Measurements from ENCODE around the gene CCDC9.
"Not testable (repeated sequence)": the region's sequence is repeated elsewhere in the genome, so short reads cannot be mapped to it uniquely, and the experiment has no call there.

Gene CCDC9

DNA sequence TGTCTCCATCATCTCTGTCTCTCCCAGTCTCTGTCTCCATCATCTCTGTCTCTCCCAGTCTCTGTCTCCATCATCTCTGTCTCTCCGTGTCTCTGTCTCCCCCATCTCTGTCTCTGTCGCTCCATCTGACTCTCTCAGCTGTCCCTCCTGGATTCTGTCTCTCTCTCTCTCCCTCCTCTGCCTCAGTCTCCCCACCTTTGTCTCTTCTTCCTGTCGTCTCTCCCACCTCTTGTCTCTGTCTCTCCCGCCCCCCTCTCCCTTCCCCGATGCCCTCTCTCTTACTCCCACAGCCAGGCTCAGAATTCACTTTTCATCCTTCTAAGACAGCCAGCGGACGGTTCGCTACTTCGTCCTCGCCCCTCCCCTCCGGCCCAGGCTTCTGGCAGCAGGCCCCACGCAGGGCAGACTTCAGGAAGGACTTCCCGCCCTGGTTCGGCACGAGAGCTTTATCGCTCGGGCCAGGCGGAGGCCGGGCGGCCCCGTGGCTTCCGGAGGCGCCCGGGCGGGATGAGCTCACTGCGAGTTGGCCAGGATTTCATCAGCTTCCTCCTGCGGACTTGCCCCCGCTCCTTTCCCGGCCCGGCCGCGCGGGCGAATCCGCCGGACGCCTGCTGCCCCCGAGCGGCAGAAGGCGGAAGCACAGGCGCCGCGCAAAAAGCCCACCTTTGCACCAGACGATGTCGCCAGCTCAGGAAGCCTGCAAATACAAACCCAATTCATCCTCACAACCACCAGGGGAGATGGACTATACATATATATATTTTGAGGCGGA, 12.4 kb upstream of the CCDC9 start:
- Histone ChIP-seq H3K9ac (ENCODE audit: insufficient read length, low read depth) (peak overlapping the region; percentile 61), H3K36me3 (ENCODE audit: insufficient read depth, insufficient read length, low read length) (no peaks in the 10 kb centered on the region), H3K4me1 (ENCODE audit: insufficient read depth, insufficient read length) (peaks cover 14% of the 10 kb centered on the region), H3K27me3 (ENCODE audit: insufficient read depth, insufficient read length) (peaks cover 33% of the 10 kb centered on the region), H3K4me3 (ENCODE audit: insufficient read length, low read depth) (peak overlapping the region; percentile 25), H3K9me3 (ENCODE audit: insufficient read depth, low read length) (no peaks in the 10 kb centered on the region)
- no peak for TF ChIP-seq YY1 (IDR thresholded peaks at IDR 0.05; ENCODE audit: insufficient read depth, insufficient read length)
- TF ChIP-seq ZNF274 (IDR thresholded peaks at IDR 0.05; ENCODE audit: low read depth, low read length) = no peak
- TF ChIP-seq SUZ12 (IDR thresholded peaks at IDR 0.05; ENCODE audit: extremely low read depth, insufficient read depth, insufficient read length) = no peak
- peak; percentile 84 for DNase-seq (ENCODE audit: low read depth, low spot score)

DNA sequence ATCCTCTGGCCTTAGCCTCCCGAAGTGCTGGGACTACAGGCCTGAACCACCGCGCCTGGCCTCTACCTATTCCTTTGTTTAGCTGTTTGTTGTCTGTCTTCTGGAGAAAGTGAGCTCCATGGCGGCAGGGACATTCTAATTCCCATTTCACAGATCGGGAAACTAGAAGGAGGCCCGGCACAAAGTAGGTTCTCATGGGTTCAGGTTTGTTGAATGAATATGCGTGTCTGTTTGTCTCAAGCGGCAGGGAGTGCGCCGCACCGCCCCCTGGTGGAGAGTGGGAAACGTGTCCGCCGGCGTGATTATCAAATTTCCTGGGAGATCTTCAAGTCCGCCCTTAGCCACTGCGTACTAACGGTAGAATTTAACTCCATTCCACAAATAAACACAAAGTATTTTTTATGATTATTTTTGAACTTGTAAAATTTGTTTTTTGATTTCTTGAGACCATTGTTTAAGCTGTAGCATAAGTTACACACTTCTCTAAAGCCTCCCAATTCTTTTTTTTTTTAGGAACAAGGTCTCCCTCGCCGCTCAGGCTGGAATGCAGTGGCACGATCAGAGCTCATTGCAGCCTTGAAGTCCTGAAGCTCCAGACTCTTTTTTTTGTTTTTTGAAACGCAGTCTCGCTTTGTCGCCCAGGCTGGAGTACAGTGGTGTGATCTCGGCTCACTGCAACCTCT, 8.9 kb upstream of the CCDC9 start:
- Histone ChIP-seq H3K27me3 (ENCODE audit: insufficient read depth, insufficient read length) (peaks cover under 1% of the 10 kb centered on the region), H3K9ac (ENCODE audit: insufficient read length, low read depth) (no peak overlapping the region), H3K4me1 (ENCODE audit: insufficient read depth, insufficient read length) (no peaks in the 10 kb centered on the region), H3K36me3 (ENCODE audit: insufficient read depth, insufficient read length, low read length) (no peaks in the 10 kb centered on the region), H3K4me3 (ENCODE audit: insufficient read length, low read depth) (no peak overlapping the region), H3K9me3 (ENCODE audit: insufficient read depth, low read length) (no peaks in the 10 kb centered on the region)
- no peak for DNase-seq (ENCODE audit: low read depth, low spot score)
- no peak for TF ChIP-seq YY1 (IDR thresholded peaks at IDR 0.05; ENCODE audit: insufficient read depth, insufficient read length)
- no peak for TF ChIP-seq SUZ12 (IDR thresholded peaks at IDR 0.05; ENCODE audit: extremely low read depth, insufficient read depth, insufficient read length)
- TF ChIP-seq ZNF274 (IDR thresholded peaks at IDR 0.05; ENCODE audit: low read depth, low read length) = no peak

DNA sequence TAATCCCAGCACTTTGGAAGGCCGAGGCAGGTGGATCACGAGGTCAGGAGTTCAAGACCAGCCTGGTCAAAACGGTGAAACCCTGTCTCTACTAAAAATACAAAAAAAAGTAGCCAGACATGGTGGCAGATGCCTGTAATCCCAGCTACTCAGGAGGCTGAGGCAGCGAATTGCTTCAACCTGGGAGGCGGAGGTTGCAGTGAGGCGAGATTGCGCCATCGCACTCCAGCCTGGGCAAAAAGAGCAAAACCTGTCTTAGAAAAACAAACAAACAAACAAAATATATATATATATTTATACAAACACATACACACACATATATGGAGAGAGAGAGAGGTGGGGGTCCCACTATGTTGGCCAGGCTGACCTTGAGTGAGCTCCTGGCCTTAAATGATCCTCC, 3.3 kb upstream of the CCDC9 start:
- H3K36me3 ChIP-seq (ENCODE audit: insufficient read depth, insufficient read length, low read length); H3K4me3 ChIP-seq (ENCODE audit: insufficient read length, low read depth); DNase-seq (ENCODE audit: low read depth, low spot score); H3K9ac ChIP-seq (ENCODE audit: insufficient read length, low read depth); H3K4me1 ChIP-seq (ENCODE audit: insufficient read depth, insufficient read length); H3K27me3 ChIP-seq (ENCODE audit: insufficient read depth, insufficient read length); H3K9me3 ChIP-seq (ENCODE audit: insufficient read depth, low read length): not testable (repeated sequence)

DNA sequence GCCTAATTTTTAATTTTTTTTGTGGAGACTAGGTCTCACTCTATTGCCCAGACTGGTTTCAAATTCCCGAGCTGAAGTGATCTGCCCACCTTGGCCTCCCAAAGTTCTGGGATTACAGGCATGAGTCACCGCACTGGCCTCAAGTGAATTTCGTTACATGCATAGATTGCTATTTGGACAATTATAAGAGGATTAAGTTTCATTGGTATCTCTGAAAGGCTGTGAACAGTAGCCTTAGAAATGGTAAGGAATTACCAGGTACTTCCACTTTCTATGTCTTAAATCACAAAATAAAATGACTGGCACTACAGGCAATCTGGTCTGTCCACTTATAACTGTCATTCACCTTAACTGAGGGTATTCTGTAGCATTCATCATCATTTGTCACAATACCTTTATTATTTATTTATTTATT, 2.9 kb upstream of the CCDC9 start:
- TF ChIP-seq ZNF274 (IDR thresholded peaks at IDR 0.05; ENCODE audit: low read depth, low read length) = no peak
- no peak for TF ChIP-seq SUZ12 (IDR thresholded peaks at IDR 0.05; ENCODE audit: extremely low read depth, insufficient read depth, insufficient read length)
- no peak for TF ChIP-seq YY1 (IDR thresholded peaks at IDR 0.05; ENCODE audit: insufficient read depth, insufficient read length)

DNA sequence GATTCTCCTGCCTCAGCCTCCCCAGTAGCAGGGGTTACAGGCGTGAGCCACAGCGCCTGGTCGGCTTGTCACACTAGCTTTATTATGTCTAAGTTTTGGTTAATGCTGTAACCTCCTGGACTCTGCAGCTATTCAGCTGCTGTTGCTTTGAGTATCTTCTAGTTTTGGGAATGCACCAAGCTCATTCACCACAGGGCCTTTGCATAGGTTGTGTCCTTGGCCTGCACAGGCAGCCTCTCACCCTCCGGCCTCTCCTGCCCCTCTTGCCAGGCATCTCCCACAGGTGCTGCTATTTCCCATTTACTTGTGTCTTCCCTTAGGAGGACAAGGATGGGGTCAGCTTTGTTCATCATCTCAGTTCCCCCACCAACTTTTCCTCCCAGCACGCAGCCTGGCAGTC, 2.4 kb upstream of the CCDC9 start:
- no peaks in the 10 kb centered on the region for H3K9me3 ChIP-seq (ENCODE audit: insufficient read depth, low read length)
- H3K27me3 ChIP-seq (ENCODE audit: insufficient read depth, insufficient read length) = no peaks in the 10 kb centered on the region
- no peak overlapping the region for H3K4me3 ChIP-seq (ENCODE audit: insufficient read length, low read depth)
- peaks cover 9% of the 10 kb centered on the region for H3K36me3 ChIP-seq (ENCODE audit: insufficient read depth, insufficient read length, low read length)
- H3K4me1 ChIP-seq (ENCODE audit: insufficient read depth, insufficient read length) = peaks cover 7% of the 10 kb centered on the region
- TF ChIP-seq SUZ12 (IDR thresholded peaks at IDR 0.05; ENCODE audit: extremely low read depth, insufficient read depth, insufficient read length) = no peak
- no peak for TF ChIP-seq ZNF274 (IDR thresholded peaks at IDR 0.05; ENCODE audit: low read depth, low read length)
- no peak for TF ChIP-seq YY1 (IDR thresholded peaks at IDR 0.05; ENCODE audit: insufficient read depth, insufficient read length)
- DNase-seq (ENCODE audit: low read depth, low spot score) = no peak
- H3K9ac ChIP-seq (ENCODE audit: insufficient read length, low read depth) = no peak overlapping the region

More for the DNA sequence above, 2.9 kb upstream of the CCDC9 start:
- Histone ChIP-seq H3K27me3 (ENCODE audit: insufficient read depth, insufficient read length) (no peaks in the 10 kb centered on the region), H3K36me3 (ENCODE audit: insufficient read depth, insufficient read length, low read length) (peaks cover 4% of the 10 kb centered on the region), H3K4me1 (ENCODE audit: insufficient read depth, insufficient read length) (peaks cover 4% of the 10 kb centered on the region), H3K9me3 (ENCODE audit: insufficient read depth, low read length) (no peaks in the 10 kb centered on the region), H3K9ac (ENCODE audit: insufficient read length, low read depth) (no peak overlapping the region), H3K4me3 (ENCODE audit: insufficient read length, low read depth) (no peak overlapping the region)
- DNase-seq (ENCODE audit: low read depth, low spot score) = no peak

DNA sequence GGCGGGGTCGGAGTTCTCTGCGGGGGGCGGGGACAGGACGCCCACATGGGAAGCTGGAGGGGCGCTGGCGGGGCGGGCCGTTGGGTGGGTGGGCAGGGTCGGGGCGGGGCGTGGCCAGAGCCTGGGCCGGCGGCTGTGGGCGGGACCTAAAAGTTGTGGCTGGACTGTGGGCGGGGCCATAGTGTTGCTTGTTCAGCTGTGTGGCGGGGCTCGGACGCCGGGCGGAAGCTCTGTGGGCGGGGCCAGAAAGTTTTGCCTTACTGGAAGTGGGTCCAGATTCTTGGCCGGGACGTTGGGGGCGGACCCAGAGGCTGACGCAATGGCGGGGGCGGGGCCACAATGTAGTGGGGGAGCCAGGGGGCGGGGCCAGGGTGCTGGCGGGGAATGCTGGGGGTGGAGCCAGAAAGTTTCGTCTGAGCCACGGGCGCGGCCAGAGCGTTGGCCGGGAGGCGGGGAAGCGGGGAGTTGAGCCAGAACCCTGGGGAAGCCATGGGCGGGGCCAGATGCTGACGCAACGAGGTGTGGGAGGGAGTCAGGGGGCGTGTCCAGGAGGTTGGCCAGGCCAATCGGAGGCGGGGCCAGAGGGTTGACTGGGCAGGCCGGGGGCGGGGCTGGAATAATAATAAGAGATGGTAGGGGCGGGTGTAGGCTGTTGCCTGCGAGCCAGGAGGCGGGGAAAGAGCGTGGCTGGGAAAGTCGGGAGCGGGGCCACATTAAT, 527 bp downstream of the CCDC9 start:
- TF ChIP-seq YY1 (IDR thresholded peaks at IDR 0.05; ENCODE audit: insufficient read depth, insufficient read length) = no peak
- TF ChIP-seq ZNF274 (IDR thresholded peaks at IDR 0.05; ENCODE audit: low read depth, low read length) = no peak
- TF ChIP-seq SUZ12 (IDR thresholded peaks at IDR 0.05; ENCODE audit: extremely low read depth, insufficient read depth, insufficient read length) = no peak
- Histone ChIP-seq H3K4me1 (ENCODE audit: insufficient read depth, insufficient read length) (peaks cover 16% of the 10 kb centered on the region), H3K36me3 (ENCODE audit: insufficient read depth, insufficient read length, low read length) (peaks cover 33% of the 10 kb centered on the region), H3K27me3 (ENCODE audit: insufficient read depth, insufficient read length) (no peaks in the 10 kb centered on the region), H3K9ac (ENCODE audit: insufficient read length, low read depth) (no peak overlapping the region), H3K9me3 (ENCODE audit: insufficient read depth, low read length) (no peaks in the 10 kb centered on the region), H3K4me3 (ENCODE audit: insufficient read length, low read depth) (peak overlapping the region; percentile 76)
- peak; percentile 93 for DNase-seq (ENCODE audit: low read depth, low spot score)
